ENCODE measurements around the gene SLC6A3. TPM values are rescaled to one million over a fixed set of nuclear protein-coding genes. Genes with fewer than 3 reads are reported as not detected.

SLC6A3 gene
- total RNA-seq, 1 donor, result not detected

DNA sequence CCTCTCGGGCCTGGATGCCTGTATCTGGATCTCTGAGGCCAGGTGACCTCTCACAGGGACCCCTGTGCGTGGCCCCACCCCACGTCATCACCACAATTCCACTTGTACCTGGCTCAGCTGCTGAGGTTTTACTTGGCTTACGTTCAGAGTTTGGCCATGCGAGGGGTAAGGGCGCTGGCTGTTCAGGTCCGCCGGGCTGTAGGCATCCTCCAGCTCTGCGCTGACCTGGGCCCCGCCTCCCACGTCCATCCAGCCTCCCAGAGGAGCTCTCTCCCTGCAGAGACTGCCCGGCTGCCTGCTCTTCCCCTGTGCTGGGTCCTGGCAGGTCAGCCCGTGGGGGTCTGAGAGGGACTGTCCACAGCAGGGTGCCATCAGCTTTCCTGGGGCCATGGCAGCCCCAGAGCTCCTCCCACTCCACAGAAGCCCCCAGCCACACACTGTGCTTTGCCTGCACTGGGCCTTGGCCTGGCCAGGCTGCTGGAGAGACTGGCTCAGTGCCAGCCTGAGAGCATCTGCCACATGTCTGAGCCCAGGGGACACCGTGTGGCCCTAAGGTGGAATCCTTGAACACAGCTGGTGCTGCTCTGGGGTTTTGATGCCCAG lies 43.6 kb downstream of the SLC6A3 start:
- Histone ChIP-seq H3K4me1 (ENCODE audit: insufficient read depth, low read length) (no peaks in the 10 kb centered on the region), H3K27ac (ENCODE audit: low read depth, low read length) (no peak overlapping the region), H3K79me2 (ENCODE audit: insufficient read depth, low read length) (no peaks in the 10 kb centered on the region), H4K20me1 (ENCODE audit: insufficient read depth, low read length) (no peaks in the 10 kb centered on the region), H3K4me3 (ENCODE audit: insufficient read depth, low read length) (no peak overlapping the region), H3K36me3 (ENCODE audit: insufficient read depth, low read length) (no peaks in the 10 kb centered on the region), H2AFZ (ENCODE audit: low read length) (no peak overlapping the region), H3K27me3 (ENCODE audit: insufficient read depth, low read length) (peaks cover 5% of the 10 kb centered on the region), H3K9me3 (ENCODE audit: low read depth, low read length) (peaks cover 5% of the 10 kb centered on the region), H3K4me2 (ENCODE audit: insufficient read depth, low read length) (no peak overlapping the region)
- no peak for TF ChIP-seq CTCF (IDR thresholded peaks at IDR 0.05; ENCODE audit: extremely low read depth, low read depth, low read length)
- DNase-seq (ENCODE audit: insufficient read length, low spot score, missing footprints), result no peak

DNA sequence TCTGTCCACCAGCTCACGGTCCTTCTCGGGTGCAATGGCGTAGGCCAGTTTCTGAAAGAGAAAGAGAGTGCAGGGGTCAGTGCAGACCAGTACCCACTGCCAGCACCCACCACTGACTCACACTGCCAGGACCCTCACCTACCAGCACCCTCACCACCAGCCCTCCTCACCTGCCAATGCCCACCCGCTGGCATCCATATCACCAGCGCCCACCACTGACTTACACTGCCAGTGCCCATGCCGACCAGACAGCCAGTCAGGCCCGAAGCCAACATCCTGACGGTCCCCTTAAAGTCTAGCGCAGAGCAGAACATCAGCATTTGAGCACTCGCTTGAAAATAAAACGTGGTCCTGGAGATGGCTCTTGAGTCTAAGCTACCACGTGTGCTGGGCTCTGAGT lies 44.3 kb downstream of the SLC6A3 start:
- no peaks in the 10 kb centered on the region for H3K79me2 ChIP-seq (ENCODE audit: insufficient read depth, low read length)
- DNase-seq (ENCODE audit: insufficient read length, low spot score, missing footprints), result no peak
- H3K36me3 ChIP-seq (ENCODE audit: insufficient read depth, low read length), result no peaks in the 10 kb centered on the region
- peaks cover 8% of the 10 kb centered on the region for H3K27me3 ChIP-seq (ENCODE audit: insufficient read depth, low read length)
- H3K4me1 ChIP-seq (ENCODE audit: insufficient read depth, low read length), result no peaks in the 10 kb centered on the region
- H3K4me3 ChIP-seq (ENCODE audit: insufficient read depth, low read length), result no peak overlapping the region
- H3K27ac ChIP-seq (ENCODE audit: low read depth, low read length), result no peak overlapping the region
- H3K9me3 ChIP-seq (ENCODE audit: low read depth, low read length), result peaks cover 5% of the 10 kb centered on the region
- H4K20me1 ChIP-seq (ENCODE audit: insufficient read depth, low read length), result no peaks in the 10 kb centered on the region
- no peak overlapping the region for H2AFZ ChIP-seq (ENCODE audit: low read length)
- TF ChIP-seq CTCF (IDR thresholded peaks at IDR 0.05; ENCODE audit: extremely low read depth, low read depth, low read length), result no peak
- H3K4me2 ChIP-seq (ENCODE audit: insufficient read depth, low read length), result no peak overlapping the region

- H2AFZ ChIP-seq (ENCODE audit: low read length), result no peak overlapping the region
- peaks cover 8% of the 10 kb centered on the region for H3K27me3 ChIP-seq (ENCODE audit: insufficient read depth, low read length)
- TF ChIP-seq CTCF (IDR thresholded peaks at IDR 0.05; ENCODE audit: extremely low read depth, low read depth, low read length), result no peak
- H4K20me1 ChIP-seq (ENCODE audit: insufficient read depth, low read length), result no peaks in the 10 kb centered on the region
- peaks cover 5% of the 10 kb centered on the region for H3K9me3 ChIP-seq (ENCODE audit: low read depth, low read length)
- H3K36me3 ChIP-seq (ENCODE audit: insufficient read depth, low read length), result no peaks in the 10 kb centered on the region
- no peak overlapping the region for H3K4me2 ChIP-seq (ENCODE audit: insufficient read depth, low read length)
- no peak overlapping the region for H3K4me3 ChIP-seq (ENCODE audit: insufficient read depth, low read length)
- no peak for DNase-seq (ENCODE audit: insufficient read length, low spot score, missing footprints)
- no peaks in the 10 kb centered on the region for H3K79me2 ChIP-seq (ENCODE audit: insufficient read depth, low read length)
- H3K4me1 ChIP-seq (ENCODE audit: insufficient read depth, low read length), result no peaks in the 10 kb centered on the region
- no peak overlapping the region for H3K27ac ChIP-seq (ENCODE audit: low read depth, low read length)
Measured at GRCh38 chr5:1400211-1400855, 44.9 kb downstream of the SLC6A3 start.

GRCh38 chr5:1399737-1400136 lies 45.5 kb downstream of the SLC6A3 start:
- Histone ChIP-seq H3K27ac (ENCODE audit: low read depth, low read length) (no peak overlapping the region), H2AFZ (ENCODE audit: low read length) (no peak overlapping the region), H3K27me3 (ENCODE audit: insufficient read depth, low read length) (peaks cover 8% of the 10 kb centered on the region), H3K9me3 (ENCODE audit: low read depth, low read length) (peaks cover 5% of the 10 kb centered on the region), H3K36me3 (ENCODE audit: insufficient read depth, low read length) (no peaks in the 10 kb centered on the region), H3K4me1 (ENCODE audit: insufficient read depth, low read length) (no peaks in the 10 kb centered on the region), H4K20me1 (ENCODE audit: insufficient read depth, low read length) (no peaks in the 10 kb centered on the region), H3K4me2 (ENCODE audit: insufficient read depth, low read length) (no peak overlapping the region), H3K79me2 (ENCODE audit: insufficient read depth, low read length) (no peaks in the 10 kb centered on the region), H3K4me3 (ENCODE audit: insufficient read depth, low read length) (no peak overlapping the region)
- DNase-seq (ENCODE audit: insufficient read length, low spot score, missing footprints), result no peak
- no peak for TF ChIP-seq CTCF (IDR thresholded peaks at IDR 0.05; ENCODE audit: extremely low read depth, low read depth, low read length)
